CD4-positive, alpha-beta T cell treated with Interleukin-21 for 1 hour (primary cell): ENCODE results near the gene SHISAL2A.

Experiments used
- DNase-seq: peaks from one replicate; pipeline ENCODE4 v3.0.0-alpha.2; 2020

Gene SHISAL2A

DNA sequence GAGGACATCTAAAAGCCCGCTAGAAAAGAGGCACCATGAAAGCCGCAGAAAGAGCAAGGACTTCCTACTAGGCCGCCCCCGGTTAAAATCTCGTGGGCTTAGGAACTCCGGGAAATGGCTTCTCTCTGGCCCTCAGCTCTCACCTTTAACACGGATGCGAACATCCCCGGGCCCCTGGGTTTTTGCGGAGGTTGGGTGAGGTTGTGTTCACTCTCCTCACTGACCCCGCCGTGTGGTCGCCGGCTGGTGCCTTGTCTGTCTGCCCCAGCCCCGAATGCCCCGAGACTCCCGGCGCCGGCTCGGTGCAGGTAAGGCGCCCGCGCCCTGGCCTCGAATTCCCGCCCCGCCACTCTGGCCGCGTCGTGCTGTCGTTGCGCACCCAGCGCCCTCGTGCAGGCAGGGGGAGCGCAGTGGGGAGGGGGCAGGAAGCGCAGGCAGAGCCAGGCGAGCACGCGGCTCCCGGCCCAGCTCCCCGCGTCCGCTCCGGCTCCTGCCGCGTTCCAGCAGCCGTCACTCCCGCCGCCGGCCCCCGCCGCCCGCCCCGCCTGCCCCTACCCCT is at the start of gene SHISAL2A:
SHISAL2A (plus strand) TSS at position 437 of the 559 bp plus-strand sequence. CDS start 326 bp downstream, outside the sequence.
- DNase-seq = peak; percentile 71

DNA sequence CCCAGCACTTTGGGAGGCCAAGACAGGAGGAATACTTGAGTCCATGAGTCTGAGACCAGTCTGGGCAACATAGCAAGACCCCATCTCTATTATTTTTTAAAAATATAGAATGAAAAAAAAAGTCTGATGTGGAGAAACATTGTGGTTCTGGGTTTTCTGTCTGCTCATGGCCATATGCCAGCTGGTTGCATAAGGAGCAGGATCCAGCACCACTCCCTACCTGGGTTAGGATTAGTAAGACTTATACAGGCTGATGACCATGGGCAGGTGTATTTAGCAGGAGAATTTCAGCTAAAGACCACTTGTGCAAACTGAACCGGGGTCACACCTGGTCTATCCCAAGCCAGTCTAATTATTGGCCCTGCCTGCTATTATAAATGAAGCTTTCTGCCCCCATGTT is 47.5 kb upstream of the SHISAL2A start:
- no peak for DNase-seq

DNA sequence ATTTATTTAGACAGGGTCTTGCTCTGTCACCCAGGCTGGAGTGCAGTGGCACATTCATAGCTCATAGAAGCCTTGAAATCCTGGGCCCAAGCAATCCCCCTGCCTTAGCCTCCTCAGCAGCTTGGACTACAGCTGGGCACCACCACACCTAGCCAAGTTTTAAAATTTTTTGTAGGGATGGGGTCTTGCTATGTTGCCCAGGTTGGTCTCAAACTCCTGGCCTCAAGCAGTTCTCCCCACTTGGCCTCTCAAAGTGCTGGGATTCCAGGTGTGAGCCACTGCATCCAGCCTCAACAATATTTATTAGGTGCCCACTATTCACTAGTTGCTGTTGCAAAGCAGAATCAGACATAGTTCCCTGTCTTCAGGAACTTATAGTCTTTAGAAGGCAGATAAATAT is 44.9 kb upstream of the SHISAL2A start:
- no peak for DNase-seq

DNA sequence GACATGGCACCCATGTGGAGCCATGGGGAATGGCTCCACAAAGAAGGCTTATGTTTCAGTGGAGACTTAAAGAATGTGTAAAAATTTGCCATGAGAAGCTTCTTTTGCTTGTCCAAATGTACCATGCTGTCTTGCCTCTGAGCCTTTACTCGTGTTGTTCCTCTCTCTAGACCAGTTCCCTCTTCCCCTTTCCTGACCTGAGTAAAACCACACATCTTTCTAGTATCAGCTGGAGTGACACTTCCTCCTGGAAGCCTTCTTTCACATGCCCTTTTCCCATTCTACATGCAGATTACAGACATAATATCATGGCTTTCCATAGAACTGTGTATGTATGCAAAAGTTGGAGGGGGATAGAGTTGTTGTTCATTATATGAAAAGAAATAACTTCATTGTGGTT is 44.4 kb upstream of the SHISAL2A start:
- DNase-seq = no peak

DNA sequence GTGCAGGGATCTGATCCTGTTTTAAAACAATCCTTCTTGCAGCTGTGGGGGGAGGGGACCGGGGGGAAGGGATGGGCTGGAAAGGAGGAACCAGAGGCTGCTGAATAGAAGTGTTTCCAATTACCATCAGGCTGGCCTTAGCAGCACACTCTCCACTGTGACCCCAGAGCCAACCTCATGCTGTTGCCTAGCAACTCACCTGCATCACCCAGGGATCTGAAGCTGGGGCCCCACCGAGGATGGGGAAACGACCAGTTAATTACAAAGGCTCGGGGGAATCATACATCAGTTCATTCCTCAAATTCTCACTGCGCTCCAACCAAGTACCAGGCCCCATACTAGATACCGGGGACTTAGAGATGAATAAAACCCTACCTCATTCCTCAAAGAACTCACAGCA is 42.7 kb upstream of the SHISAL2A start:
- DNase-seq = no peak

DNA sequence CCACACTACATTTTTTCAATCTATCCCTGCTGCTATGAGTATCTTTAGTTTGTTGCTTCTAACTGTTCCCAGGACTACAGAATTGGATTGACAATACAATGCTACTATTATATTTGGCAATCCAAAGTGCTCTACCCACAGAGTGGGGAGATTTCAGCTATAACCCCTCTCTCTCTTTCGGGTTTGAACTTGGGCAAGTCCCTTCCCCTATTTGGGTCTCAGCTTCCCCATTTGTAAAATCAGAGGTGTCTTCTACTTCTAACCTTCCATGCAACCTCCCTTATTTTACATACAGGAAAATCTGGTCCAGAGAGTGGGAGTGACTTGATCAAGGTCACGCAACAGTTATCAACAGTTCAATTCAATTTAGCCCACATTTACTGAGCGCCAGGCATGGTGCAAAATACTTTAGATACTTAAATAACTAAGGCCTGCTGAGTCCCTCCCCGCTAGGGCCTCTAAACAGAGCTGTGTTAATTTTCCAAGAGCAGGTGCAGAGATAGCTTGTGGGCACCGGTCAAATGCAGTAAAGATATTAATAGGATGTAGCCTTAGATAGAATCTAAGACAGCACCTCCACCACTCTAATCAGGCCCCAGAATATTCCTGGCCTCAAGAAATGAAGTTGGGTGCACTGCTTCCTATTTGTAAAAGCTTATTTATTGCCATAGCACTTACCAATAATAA is 40.2 kb upstream of the SHISAL2A start:
- no peak for DNase-seq

DNA sequence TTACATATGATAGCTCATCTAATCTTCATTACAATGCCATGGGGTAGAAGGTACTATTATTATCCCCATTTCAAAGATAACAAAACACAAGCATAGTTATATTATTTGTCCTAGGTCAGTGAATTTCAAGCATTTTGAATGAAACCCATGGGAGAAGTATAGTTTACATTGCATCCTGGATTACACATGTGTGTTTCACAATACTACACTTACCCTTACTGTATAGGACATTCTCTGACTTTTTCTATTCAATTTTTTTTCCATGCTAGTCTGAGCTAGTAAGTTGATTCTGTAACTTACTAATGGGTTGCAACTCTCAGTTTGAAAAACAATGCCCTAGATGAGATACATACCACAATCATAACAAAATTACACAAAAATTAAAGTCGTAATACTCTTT is 39.5 kb upstream of the SHISAL2A start:
- DNase-seq = no peak

DNA sequence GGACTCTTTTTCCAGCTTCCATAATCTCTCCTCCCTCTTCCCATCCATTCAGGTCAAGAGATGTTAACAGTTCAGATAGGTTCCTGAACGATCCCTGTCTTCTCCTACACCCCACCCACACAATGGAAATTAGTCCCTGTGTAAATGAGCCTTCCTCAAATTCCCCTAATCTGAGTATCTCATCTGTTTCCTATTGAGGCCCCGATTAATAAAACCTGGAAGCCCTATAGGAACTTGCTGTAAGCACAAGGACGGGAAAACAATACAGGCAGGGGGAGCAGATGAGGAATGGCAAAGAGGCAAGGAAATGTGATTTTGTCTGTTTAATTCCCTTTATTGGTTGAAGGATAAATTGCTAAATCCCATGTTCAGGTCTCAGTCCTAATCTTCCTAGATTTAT is 37.9 kb upstream of the SHISAL2A start:
- DNase-seq = no peak

DNA sequence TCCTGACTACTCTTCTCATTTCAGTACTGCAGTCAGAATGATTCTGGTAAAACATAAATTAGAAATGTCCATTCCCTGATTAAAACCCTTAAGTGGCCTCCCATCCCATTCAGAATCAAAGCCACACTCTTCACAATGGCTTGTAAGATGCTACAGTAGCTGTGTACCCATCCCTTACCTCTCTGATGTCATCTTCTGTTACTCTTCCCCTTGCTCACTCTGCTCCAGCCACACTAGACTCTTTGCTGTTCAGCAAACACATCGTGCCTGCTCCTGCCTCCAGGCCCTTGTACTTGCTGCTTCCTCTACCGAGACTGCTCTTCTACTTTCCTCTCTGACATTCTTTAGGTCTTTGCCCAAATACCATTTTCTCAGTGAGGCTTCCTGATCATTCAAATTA is 35.1 kb upstream of the SHISAL2A start:
- DNase-seq = no peak

DNA sequence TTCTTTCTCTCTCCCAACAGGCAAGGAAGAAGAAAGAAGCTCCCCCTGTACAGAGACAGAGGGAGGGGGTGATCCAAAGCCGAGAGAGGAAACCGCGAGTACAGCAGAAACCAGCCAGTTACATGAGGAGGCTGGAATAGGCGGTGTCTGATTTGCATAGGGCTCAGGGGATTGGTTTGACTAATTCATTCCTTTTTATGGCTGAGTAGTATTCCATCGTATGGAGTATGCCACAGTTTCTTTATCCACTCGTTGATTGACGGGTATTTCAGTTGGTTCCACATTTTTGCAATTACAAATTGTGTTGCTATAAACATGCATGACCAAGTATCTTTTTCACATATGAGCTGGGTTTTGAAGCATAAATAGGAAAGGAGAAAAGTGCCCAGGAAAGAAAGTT is 34.2 kb upstream of the SHISAL2A start:
- DNase-seq = no peak

DNA sequence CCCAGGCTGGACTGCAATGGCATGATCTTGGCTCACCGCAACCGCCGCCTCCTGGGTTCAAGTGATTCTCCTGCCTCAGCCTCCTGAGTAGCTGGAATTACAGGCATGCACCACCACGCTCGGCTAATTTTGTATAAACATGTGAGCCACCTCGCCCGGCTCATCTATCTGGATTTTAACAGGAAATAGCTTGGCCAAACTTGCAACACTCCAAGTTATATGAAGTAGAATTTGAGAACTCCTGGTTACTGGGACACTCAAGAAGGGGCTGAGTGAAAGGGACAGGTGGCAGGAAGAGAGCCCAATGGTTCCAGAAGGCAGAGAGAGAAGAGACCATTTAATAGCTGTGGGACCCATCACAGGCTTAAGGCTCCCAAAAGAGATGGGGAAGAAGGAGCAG is 33.7 kb upstream of the SHISAL2A start:
- no peak for DNase-seq

DNA sequence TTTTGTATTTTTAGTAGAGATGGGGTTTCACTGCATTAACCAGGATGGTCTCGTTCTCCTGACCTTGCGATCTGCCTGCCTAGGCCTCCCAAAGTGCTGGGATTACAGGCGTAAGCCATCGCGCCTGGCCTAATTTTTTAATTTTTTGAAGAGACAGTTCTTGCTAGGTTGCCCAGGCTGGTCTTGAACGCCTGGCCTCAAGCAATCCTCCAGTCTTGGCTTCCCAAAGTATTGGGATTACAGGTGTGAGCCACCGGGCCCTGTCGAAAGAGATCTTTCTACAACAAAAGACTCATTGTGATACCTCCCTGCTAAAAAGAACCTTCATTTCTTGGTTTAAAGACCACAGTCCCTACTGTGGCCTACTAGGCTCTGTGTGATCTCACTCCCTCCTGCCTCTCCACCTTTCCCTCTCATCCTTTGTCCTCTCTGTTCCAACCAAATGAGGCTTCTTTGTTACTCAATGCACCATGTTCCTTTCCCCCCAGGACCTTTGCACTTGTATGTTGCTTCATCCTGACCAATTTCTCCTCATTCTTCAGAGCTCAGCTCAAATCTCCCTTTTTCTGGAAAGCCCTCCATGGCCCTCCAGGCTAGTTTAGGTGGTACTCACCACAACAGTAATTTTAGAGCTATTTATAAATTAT is 32.3 kb upstream of the SHISAL2A start:
- no peak for DNase-seq

DNA sequence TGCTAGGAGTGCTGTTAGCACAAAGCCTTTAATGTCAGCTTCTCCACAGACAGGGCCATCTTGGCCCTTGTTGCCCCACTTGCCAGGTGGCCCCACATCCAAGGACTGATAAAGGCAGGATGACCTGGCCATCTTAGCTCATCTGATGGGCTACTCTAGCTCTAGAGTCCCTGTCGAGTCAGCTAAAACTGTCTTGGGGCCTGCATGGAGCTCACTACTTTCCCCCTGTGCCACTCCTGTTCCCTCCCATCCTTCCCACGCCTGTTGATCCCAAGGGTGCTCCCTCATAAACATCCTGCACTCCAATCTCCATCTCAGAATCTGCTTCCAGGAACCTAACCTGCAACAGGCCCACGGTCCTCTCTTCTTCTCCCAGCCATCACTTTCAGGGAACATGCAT is 31.4 kb upstream of the SHISAL2A start:
- DNase-seq = no peak

DNA sequence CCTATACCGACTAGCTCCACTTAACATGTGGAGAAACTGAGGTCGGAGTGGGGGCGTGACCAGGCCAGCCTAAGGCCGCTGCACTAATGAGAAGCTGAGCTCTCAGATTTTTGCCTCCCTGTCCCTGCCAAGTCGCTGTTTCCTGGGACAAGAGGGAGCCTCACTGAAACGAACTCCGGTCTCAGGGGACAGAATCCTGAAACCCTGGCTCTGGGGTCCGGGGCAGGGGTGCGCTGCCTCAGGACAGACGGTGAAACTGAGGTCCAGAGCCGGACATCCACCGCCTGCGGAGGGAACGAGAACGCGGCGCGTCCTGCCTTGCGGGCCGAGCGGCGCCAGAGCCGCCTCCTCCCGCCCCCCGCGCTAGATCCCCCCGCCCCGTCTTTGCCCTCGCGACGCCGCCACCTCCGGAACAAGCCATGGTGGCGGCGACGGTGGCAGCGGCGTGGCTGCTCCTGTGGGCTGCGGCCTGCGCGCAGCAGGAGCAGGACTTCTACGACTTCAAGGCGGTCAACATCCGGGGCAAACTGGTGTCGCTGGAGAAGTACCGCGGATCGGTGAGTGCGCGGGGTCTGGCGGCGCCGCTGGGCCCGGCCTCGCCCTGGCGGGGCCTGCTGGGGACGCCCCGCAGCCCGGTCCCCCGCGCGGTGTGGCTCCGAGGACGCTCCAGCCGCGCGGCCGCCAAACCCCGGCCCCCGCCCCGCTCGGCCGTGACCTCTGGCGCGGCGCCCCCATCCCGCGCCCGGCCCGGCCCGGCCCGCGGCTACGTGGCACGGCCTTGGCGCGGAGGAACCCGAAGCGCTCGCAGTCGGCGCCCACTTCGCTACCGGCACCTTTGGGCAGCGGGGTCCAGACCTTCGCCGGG is 30.7 kb upstream of the SHISAL2A start, which contains the start of gene GPX7:
GPX7 (plus strand) TSS at position 381 of the 865 bp plus-strand sequence; CDS start at position 420, 39 bp downstream.
- DNase-seq = peak; percentile 73

DNA sequence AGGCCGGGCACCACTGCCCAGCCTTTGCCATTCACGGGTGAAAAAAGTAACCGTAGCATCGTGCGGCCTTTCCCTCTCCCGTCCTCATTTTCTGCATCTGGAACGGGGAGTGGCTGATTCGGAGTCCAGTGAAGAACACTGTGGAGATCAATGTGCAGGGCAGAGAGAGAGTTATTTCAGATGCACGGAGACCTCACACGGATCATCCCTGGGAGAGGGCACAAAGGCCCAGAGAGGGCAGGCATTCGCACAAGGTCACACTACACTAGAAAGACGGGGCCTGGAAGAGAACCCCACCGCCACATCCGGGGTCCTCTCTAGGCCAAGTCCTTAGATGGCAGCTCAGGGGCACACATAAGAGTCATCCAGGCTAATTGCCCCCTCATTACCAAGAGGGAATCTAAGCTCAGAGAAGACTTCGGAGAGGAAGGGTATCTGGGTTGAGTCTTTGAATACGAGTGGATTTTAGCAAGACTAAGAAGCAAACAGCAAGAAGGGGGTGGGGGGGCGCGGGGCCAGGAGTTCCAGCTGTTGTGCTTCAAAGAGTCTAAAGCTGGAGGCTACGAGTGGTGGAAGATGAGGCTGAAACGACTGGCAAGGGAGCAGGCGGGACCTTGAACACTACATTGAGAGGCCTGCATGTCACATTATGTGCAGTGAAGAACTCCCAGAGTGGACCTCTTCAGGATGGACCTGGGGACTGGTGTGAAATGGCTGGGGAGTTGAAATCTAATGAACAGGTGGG is 29.9 kb upstream of the SHISAL2A start:
- peak; percentile 13 for DNase-seq

DNA sequence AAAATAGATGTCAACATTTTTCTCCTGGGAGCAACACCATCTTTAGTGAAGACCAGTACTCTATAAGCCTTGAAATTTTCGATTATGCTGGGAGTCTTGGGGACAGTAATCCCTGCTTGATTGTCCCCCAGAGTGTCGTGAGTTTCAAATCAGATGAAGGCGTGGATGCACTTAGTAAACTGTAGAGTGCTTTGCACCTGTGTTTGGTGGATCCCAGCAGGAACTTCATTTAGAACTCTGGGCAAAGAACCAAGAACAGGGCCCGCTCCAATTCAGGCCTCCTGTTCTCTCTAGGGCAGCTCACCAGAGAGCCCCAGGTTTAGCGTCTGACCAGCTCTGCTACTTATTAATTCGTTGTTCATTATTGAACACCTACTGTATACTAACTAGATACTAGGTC is 29.3 kb upstream of the SHISAL2A start:
- no peak for DNase-seq

DNA sequence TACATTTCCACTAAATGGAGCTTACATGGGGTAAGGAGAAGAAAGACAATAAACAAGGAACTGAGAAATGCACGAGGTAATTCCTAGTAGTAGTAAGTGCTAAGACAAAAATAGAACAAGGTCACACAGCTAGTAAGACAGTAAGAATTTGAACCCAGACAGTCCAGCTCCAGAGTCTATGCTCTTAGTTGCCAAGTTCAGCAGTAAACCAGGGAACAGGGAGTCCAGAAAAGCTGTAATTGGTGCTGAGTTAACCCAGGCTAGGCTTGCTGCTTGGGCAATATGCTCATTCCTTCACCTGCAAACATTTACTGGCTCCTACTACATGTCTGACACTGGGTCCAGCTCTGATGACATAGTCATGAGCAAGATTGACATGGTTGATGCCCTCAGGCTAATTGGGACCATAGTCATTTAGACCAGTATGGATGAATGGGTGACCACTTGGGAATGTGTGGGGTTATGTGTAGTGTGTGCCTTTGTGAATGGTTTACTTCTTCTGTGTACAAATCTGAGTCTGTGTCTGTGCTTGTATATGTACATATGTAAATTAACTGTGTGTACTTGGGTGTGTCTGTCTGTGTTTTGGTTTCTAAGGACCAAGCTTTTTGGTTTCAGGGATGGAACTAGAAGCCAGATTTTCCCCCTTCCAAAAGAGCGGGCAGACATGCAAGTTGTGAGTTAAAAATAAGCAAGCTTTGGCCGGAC is 28.8 kb upstream of the SHISAL2A start:
- no peak for DNase-seq

DNA sequence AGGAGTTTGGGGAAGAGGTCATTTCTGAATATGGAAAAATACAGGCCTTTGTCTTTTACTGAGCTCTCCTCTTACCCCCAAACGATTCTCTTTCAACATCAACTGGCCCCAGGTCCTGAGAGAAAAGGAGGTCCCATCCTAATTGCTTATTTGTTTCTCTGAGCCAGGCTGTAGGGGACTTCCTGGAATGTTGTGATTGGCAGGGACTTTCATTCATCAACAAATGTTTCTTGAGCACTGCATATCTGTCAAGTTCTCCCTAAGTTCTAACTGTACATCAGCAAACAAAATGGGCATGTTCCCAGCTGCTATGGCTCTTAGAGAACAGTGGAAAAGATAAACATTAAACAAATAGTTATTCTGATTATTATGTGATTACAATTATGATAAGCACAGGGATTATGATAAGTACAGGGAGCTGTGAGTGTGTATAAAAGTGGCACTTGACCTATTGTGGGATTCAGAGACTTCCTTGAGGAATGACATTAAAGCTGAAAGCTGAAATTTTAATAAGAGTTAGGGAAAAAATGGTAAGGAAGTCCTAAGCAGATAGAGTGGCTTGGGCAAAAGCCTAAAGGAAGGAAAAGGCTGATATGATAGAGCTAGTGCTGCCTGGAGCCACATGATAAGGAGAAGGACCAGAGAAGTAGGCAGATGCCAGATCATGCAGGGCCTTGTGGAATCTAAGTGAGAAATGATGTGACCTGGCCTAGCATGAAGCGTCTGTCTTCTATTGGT is 19.2 kb upstream of the SHISAL2A start:
- no peak for DNase-seq

DNA sequence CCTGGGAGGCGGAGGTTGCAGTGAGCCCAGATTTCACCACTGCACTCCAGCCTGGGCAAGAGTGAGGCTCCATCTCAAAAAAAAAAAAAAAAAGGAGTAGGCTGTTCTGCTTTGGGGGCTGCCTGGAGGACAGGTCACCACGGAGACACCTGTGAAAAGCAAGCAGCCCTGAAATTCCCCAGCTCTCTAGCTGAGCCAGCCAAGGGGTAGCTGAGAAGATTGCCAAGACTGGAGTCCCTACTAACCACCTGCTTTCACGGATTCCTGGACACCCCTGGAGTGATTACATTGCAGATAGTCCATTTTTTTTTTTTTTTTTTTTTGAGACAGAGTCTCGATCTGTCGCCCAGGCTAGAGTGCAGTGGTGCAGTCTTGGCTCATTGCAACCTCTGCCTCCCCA is 18.3 kb upstream of the SHISAL2A start:
- DNase-seq = no peak

DNA sequence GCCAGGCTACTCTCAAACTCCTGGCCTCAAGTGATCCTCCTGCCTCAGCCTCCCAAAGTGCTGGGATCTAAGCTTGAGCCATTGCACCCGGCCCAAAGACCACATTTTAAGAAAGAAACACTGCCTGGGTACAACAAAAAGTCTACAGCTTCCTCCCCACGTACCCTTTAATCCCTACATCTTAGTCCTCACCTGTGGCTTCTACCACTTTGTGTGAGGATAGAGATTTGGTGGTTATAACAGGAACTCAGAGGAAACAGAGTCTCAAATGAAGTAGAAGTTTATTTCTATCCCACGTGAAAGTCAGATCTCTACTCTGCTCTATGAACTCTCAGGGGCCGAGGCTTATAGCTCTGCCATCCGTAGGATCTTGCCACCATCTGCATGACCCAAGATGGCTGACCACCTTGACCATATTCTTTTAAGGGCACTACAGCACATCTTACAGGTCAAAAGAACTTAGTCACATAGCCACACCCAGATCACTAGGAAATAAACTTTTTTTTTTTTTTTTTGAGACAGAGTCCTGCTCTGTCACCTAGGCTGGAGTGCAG is 17.4 kb upstream of the SHISAL2A start:
- DNase-seq = no peak

DNA sequence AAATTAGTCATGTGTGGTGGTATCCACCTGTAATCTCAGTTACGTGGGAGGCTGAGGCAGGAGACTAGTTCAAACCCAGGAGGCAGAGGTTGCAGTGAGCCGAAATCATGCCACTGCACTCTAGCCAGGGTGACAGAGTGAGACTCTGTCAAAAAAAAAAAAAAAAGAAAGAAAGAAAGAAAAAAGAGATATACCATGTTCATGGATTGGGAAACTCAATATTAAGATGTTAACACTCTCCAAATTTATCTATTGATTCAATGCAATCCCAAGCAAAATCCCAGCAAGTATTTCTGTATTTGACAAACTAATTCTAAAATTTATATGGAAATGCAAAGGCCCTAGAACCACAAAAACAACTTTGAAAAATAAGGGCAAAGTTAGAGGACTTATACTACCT is 11.0 kb upstream of the SHISAL2A start:
- no peak for DNase-seq
